BE2C (cell line): ENCODE results near the gene ZMYND8.

Source experiments
- DNase-seq: peaks from one replicate; pipeline ENCODE4 v3.0.0-alpha.2; 2020
- H3K27me3 ChIP-seq: fragments of 250-450 bp; sonication (Bioruptor Pico); 2 replicates; pipeline ENCODE4 v1.5.1; 2020; ENCODE audit warnings: mild to moderate bottlenecking
- H3K36me3 ChIP-seq: fragments of 250-450 bp; sonication (Bioruptor Pico); 2 replicates; pipeline ENCODE4 v1.5.1; 2020; ENCODE audit warnings: mild to moderate bottlenecking
- H3K4me1 ChIP-seq: fragments of 250-450 bp; sonication (Bioruptor Pico); 2 replicates; pipeline ENCODE4 v1.5.1; 2020
- H3K4me3 ChIP-seq: 2 replicates; pipeline ENCODE4 v1.5.1; 2011; ENCODE audit warnings: low read depth, low read length
- H3K9me3 ChIP-seq: fragments of 250-450 bp; sonication (Bioruptor Pico); 2 replicates; pipeline ENCODE4 v1.5.1; 2020
- CTCF ChIP-seq: IDR thresholded peaks from 2 replicates; pipeline ENCODE4 v1.5.1; 2012; ENCODE audit warnings: mild to moderate bottlenecking, low read depth, low read length

The ZMYND8 gene

GRCh38 chr20:47231382-47232039 lies 125.0 kb downstream of the ZMYND8 start:
- H3K36me3 ChIP-seq = peaks cover 86% of the 10 kb centered on the region
- H3K4me1 ChIP-seq = no peaks in the 10 kb centered on the region
- no peaks in the 10 kb centered on the region for H3K27me3 ChIP-seq
- no peak for TF ChIP-seq CTCF
- DNase-seq = no peak
- H3K4me3 ChIP-seq = no peak overlapping the region
- H3K9me3 ChIP-seq = no peaks in the 10 kb centered on the region

GRCh38 chr20:47230811-47231256 lies 125.7 kb downstream of the ZMYND8 start:
- no peaks in the 10 kb centered on the region for H3K4me1 ChIP-seq
- H3K9me3 ChIP-seq = no peaks in the 10 kb centered on the region
- peaks cover 84% of the 10 kb centered on the region for H3K36me3 ChIP-seq
- H3K4me3 ChIP-seq = no peak overlapping the region
- no peak for TF ChIP-seq CTCF
- no peaks in the 10 kb centered on the region for H3K27me3 ChIP-seq
- DNase-seq = no peak

- no peak overlapping the region for H3K4me3 ChIP-seq
- no peaks in the 10 kb centered on the region for H3K9me3 ChIP-seq
- peaks cover 78% of the 10 kb centered on the region for H3K36me3 ChIP-seq
- no peaks in the 10 kb centered on the region for H3K4me1 ChIP-seq
- no peaks in the 10 kb centered on the region for H3K27me3 ChIP-seq
- no peak for DNase-seq
- no peak for TF ChIP-seq CTCF
These were observed 127.8 kb downstream of the ZMYND8 start for GRCh38 chr20:47228654-47229053.

- Histone ChIP-seq H3K36me3 (peaks cover 82% of the 10 kb centered on the region), H3K4me3 (no peak overlapping the region), H3K9me3 (no peaks in the 10 kb centered on the region), H3K4me1 (no peaks in the 10 kb centered on the region), H3K27me3 (no peaks in the 10 kb centered on the region)
- DNase-seq = no peak
- no peak for TF ChIP-seq CTCF
These were observed 128.9 kb downstream of the ZMYND8 start for GRCh38 chr20:47227576-47227975.

GRCh38 chr20:47227119-47227518 lies 129.4 kb downstream of the ZMYND8 start:
- TF ChIP-seq CTCF = no peak
- Histone ChIP-seq H3K4me1 (no peaks in the 10 kb centered on the region), H3K9me3 (no peaks in the 10 kb centered on the region), H3K4me3 (no peak overlapping the region), H3K27me3 (no peaks in the 10 kb centered on the region), H3K36me3 (peaks cover 84% of the 10 kb centered on the region)
- no peak for DNase-seq

GRCh38 chr20:47225458-47225857 lies 131.0 kb downstream of the ZMYND8 start:
- no peaks in the 10 kb centered on the region for H3K27me3 ChIP-seq
- no peak overlapping the region for H3K4me3 ChIP-seq
- TF ChIP-seq CTCF = no peak
- H3K36me3 ChIP-seq = peaks cover 86% of the 10 kb centered on the region
- no peaks in the 10 kb centered on the region for H3K9me3 ChIP-seq
- H3K4me1 ChIP-seq = no peaks in the 10 kb centered on the region
- no peak for DNase-seq
